ENCODE measurements around the gene LMO3.

The LMO3 gene

GRCh38 chr12:16504200-16504599 lies 101.8 kb downstream of the LMO3 start:
- H3K27me3 ChIP-seq (ENCODE audit: control insufficient read depth, insufficient read depth, low read length) = no peaks in the 10 kb centered on the region
- H3K9ac ChIP-seq (ENCODE audit: low read depth, low read length) = no peak overlapping the region
- no peak overlapping the region for H3K4me3 ChIP-seq (ENCODE audit: low read length)
- H3K36me3 ChIP-seq (ENCODE audit: insufficient read depth, low read length) = no peaks in the 10 kb centered on the region
- H3K4me2 ChIP-seq (ENCODE audit: low read length) = no peak overlapping the region
- no peaks in the 10 kb centered on the region for H3K9me3 ChIP-seq (replicated peaks; ENCODE audit: low read length)
- H3K4me1 ChIP-seq (ENCODE audit: control insufficient read depth, insufficient read depth, low read length) = peaks cover 9% of the 10 kb centered on the region

GRCh38 chr12:16499611-16500010 lies 106.4 kb downstream of the LMO3 start:
- H3K4me1 ChIP-seq (ENCODE audit: control insufficient read depth, insufficient read depth, low read length) = peaks cover 13% of the 10 kb centered on the region
- H3K4me2 ChIP-seq (ENCODE audit: low read length) = peak overlapping the region; percentile 59
- no peaks in the 10 kb centered on the region for H3K9me3 ChIP-seq (replicated peaks; ENCODE audit: low read length)
- no peak overlapping the region for H3K9ac ChIP-seq (ENCODE audit: low read depth, low read length)
- H3K27me3 ChIP-seq (ENCODE audit: control insufficient read depth, insufficient read depth, low read length) = no peaks in the 10 kb centered on the region
- H3K36me3 ChIP-seq (ENCODE audit: insufficient read depth, low read length) = no peaks in the 10 kb centered on the region
- peak overlapping the region; percentile 2 for H3K4me3 ChIP-seq (ENCODE audit: low read length)
